Esophagus (tissue), 2 donors: ENCODE measurements around the gene CHAC1. TPM values are rescaled to one million over a fixed set of nuclear protein-coding genes. Genes with fewer than 3 reads are reported as not detected.
A peak's percentile ranks its signal among the peaks of the same experiment; 100 is the strongest.

Source experiments
- H3K27ac ChIP-seq, 2 donors: one replicate each; pipeline ENCODE4 v1.5.1; 2013; ENCODE audit warnings: low read depth in 2 of 2, mild to moderate bottlenecking in 2 of 2, inconsistent platforms in 1 of 2, low read length in 1 of 2, moderate library complexity in 1 of 2
- H3K27me3 ChIP-seq, 2 donors: one replicate each; pipeline ENCODE4 v1.6.1; 2013; ENCODE audit warnings: low read length in 2 of 2, control low read depth in 1 of 2, mild to moderate bottlenecking in 1 of 2; ENCODE audit not compliant: insufficient read depth in 2 of 2, control insufficient read depth in 1 of 2
- H3K36me3 ChIP-seq, 2 donors: one replicate each; pipeline ENCODE4 v1.6.1; 2013; ENCODE audit warnings: low read length in 1 of 2; ENCODE audit not compliant: control insufficient read depth in 2 of 2, insufficient read depth in 2 of 2
- H3K4me1 ChIP-seq, 2 donors: one replicate each; pipeline ENCODE4 v1.6.1; 2013; ENCODE audit warnings: low read length in 1 of 2; ENCODE audit not compliant: control insufficient read depth in 2 of 2, insufficient read depth in 2 of 2
- H3K4me3 ChIP-seq, 2 donors: one replicate each; pipeline ENCODE4 v1.5.1; 2013; ENCODE audit warnings: low read length in 2 of 2, mild to moderate bottlenecking in 2 of 2, low read depth in 1 of 2, moderate library complexity in 1 of 2
- H3K9me3 ChIP-seq, 2 donors: one replicate each; pipeline ENCODE4 v1.6.1; 2013; ENCODE audit warnings: mild to moderate bottlenecking in 2 of 2, low read depth in 1 of 2, low read length in 1 of 2, moderate library complexity in 1 of 2; ENCODE audit not compliant: control insufficient read depth in 2 of 2, insufficient read depth in 1 of 2
- WGBS, 2 donors: extraction: QIAGEN DNeasy Blood & Tissue Kit; methylation state at CpG; one replicate each; pipeline ENCODE4 v1.1.7; 2013; 5-methylcytosine and 5-hydroxymethylcytosine counted together
- polyA plus RNA-seq, 2 donors: library from polyadenylated mRNA; stranded (reverse); fragments of 200-250 nt; gene quantifications; one replicate each; pipeline ENCODE4 v1.2.3, GENCODE V29; 2013
- donor health status: healthy with polysubstance abuse.
- donor health status: Bipolar disorder and iron deficiency.

Gene CHAC1
- polyA plus RNA-seq, 2 donors, result 21.1 to 70.9 TPM

GRCh38 chr15:40955141-40955903, 2.1 kb downstream of the CHAC1 start:
- Histone ChIP-seq H3K36me3 (no peaks in the 10 kb centered on the region), H3K27me3 (no peaks in the 10 kb centered on the region), H3K27ac (no peak overlapping the region), H3K4me1 (peaks cover 0 to 9% of the 10 kb centered on the region in 2 donors), H3K4me3 (peak overlapping the region; percentile 3 to 12), H3K9me3 (no peaks in the 10 kb centered on the region)
- WGBS, 2 donors, result 89 to 90% methylated on average over 20 of the region's 20 CpGs

- Histone ChIP-seq H3K36me3 (no peaks in the 10 kb centered on the region), H3K27ac (no peak overlapping the region), H3K27me3 (no peaks in the 10 kb centered on the region), H3K4me1 (peaks cover 0 to 9% of the 10 kb centered on the region in 2 donors), H3K4me3 (peak overlapping the region; percentile 2 to 3), H3K9me3 (no peaks in the 10 kb centered on the region)
- 75 to 92% methylated on average over 3 of the region's 3 CpGs for WGBS, 2 donors
These were observed 2.8 kb downstream of the CHAC1 start for GRCh38 chr15:40955930-40956540.

DNA sequence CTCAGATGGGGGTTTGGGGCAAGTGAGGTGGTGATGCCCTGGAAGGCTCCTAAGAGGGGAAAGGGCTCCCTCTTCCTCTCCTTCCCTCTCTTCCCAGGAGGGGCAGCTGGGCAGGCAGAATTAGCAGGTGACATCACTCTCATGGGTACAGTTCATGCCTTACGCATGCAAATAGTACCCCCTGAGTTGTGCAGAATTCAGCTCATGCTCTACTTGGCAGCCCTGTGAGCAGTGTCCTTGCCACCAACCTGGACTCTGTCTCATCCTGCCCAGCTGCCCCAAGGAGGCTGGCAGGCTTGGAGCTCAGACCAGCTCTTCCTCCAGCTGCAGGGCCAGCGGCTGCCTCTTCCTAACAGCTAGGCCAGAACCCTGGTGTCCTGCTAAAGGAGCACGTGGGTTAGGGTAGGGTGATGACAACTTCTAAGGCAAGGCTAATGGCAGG, 3.3 kb downstream of the CHAC1 start:
- Histone ChIP-seq H3K27ac (no peak overlapping the region), H3K4me3 (peak overlapping the region in 1 of 2 donors; percentile 1), H3K9me3 (no peaks in the 10 kb centered on the region), H3K36me3 (no peaks in the 10 kb centered on the region), H3K27me3 (no peaks in the 10 kb centered on the region), H3K4me1 (peaks cover 0 to 9% of the 10 kb centered on the region in 2 donors)
- WGBS, 2 donors, result 90 to 94% methylated on average over 3 of the region's 3 CpGs

DNA sequence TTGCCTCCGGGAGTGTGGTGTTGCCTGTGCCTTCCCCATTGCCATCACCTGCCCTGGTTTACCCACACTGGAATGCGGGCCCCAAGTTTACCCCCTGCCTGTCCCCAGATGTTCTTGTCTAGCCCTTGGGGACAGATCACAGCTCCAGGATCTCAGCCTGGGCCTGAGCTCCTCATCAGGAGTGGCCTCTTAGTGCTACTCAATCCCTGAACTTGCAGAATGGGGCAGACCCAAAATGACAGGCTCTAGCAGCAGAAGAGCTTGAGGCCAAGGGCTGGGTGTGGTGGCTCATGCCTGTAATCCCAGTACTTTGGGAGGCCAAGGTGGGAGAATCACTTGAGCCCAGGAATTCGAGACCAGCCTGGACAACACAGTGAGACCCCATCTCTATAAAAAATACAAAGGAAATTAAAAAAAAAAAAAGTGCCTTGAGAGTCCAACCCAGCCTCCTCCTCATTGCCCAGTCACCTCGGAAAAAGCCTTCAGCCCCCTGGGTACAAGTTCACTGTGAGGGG, 3.8 kb downstream of the CHAC1 start:
- peak overlapping the region in 1 of 2 donors; percentile 0 for H3K27ac ChIP-seq
- WGBS, 2 donors, result 80 to 85% methylated on average over 4 of the region's 4 CpGs
- H3K27me3 ChIP-seq, result no peaks in the 10 kb centered on the region
- no peaks in the 10 kb centered on the region for H3K36me3 ChIP-seq
- peak overlapping the region in 1 of 2 donors; percentile 1 for H3K4me3 ChIP-seq
- peaks cover 0 to 9% of the 10 kb centered on the region in 2 donors for H3K4me1 ChIP-seq
- H3K9me3 ChIP-seq, result no peaks in the 10 kb centered on the region

GRCh38 chr15:40957581-40958051, 4.3 kb downstream of the CHAC1 start:
- H3K36me3 ChIP-seq, result no peaks in the 10 kb centered on the region
- WGBS, 2 donors, result 56 to 59% methylated on average over 9 of the region's 9 CpGs
- H3K27me3 ChIP-seq, result no peaks in the 10 kb centered on the region
- H3K4me1 ChIP-seq, result peaks cover 0 to 4% of the 10 kb centered on the region in 2 donors
- peak overlapping the region in 1 of 2 donors; percentile 0 for H3K27ac ChIP-seq
- no peak overlapping the region for H3K4me3 ChIP-seq
- no peaks in the 10 kb centered on the region for H3K9me3 ChIP-seq

- 47 to 71% methylated on average over 6 of the region's 6 CpGs for WGBS, 2 donors
- Histone ChIP-seq H3K9me3 (no peaks in the 10 kb centered on the region), H3K4me3 (no peak overlapping the region), H3K36me3 (no peaks in the 10 kb centered on the region), H3K4me1 (peaks cover 0 to 4% of the 10 kb centered on the region in 2 donors), H3K27me3 (no peaks in the 10 kb centered on the region), H3K27ac (no peak overlapping the region)
These were observed 4.9 kb downstream of the CHAC1 start for GRCh38 chr15:40958146-40958545.

- Histone ChIP-seq H3K4me1 (peaks cover 0 to 4% of the 10 kb centered on the region in 2 donors), H3K27ac (no peak overlapping the region), H3K4me3 (no peak overlapping the region), H3K27me3 (no peaks in the 10 kb centered on the region), H3K9me3 (no peaks in the 10 kb centered on the region), H3K36me3 (no peaks in the 10 kb centered on the region)
- 88 to 95% methylated on average over 8 of the region's 8 CpGs for whole genome bisulfite sequencing, 2 donors
These were observed 5.5 kb downstream of the CHAC1 start for GRCh38 chr15:40958723-40959122.

DNA sequence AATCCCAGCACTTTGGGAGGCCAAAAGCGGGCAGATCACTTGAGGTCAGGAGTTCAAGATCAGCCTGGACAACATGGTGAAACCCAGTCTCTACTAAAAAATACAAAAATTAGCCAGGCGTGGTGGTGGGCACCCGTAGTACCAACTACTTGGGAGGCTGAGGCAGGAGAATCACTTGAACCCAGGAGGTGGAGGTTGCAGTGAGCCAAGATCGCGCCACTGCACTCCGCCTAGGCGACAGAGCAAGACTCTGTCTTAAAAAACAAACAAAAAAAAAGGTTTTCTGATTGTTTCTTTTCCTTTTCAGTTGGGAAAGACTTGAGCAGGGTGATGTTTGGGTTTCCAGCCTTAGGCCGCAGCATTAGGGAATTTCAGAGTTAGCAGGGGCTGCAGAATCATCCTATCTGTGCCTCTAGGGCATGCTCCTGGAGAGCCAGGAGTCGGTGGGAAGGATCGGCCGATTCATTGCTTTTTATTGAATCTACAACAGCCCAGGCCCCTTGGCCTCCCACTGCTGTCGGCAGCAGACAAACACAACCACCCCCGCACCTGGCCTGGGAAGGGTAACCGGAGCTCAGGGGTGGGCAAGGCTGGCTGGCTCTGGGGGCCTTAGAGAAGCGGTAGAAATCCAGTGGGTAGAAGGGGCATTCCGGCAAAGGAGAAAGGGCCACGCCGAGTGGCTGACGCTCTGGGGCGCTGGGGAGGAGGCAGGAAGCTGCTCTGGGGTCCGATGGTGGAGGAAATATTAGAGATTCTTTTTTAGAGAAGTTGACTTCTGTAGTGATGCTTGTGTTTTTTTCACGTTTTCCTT, 6.3 kb downstream of the CHAC1 start:
- Histone ChIP-seq H3K36me3 (no peaks in the 10 kb centered on the region), H3K27me3 (no peaks in the 10 kb centered on the region), H3K27ac (no peak overlapping the region), H3K4me3 (no peak overlapping the region), H3K4me1 (peaks cover 0 to 4% of the 10 kb centered on the region in 2 donors), H3K9me3 (no peaks in the 10 kb centered on the region)
- 85 to 88% methylated on average over 22 of the region's 22 CpGs for WGBS, 2 donors
